Cardiac muscle cell (in vitro differentiated cells and primary cell): ENCODE results near the gene PRPF31. TPM values are rescaled to one million over a fixed set of nuclear protein-coding genes. Genes with fewer than 3 reads are reported as not detected.
"Not testable (repeated sequence)": the region's sequence is repeated elsewhere in the genome, so short reads cannot be mapped to it uniquely, and the experiment has no call there.

Experiments used
- DNase-seq, 2 donors: peaks; one replicate each; pipeline versions ENCODE4 v3.0.0 to v3.0.0-alpha.2; 2010 to 2017; ENCODE audit warnings: low read depth in 1 of 2, low spot score in 1 of 2
- H3K27ac ChIP-seq: fragments of 200-600 bp; sonication (generic); 2 replicates; pipeline ENCODE4 v1.5.1; 2016
- H3K27me3 ChIP-seq: fragments of 200-600 bp; sonication (generic); 2 replicates; pipeline ENCODE4 v1.6.0; 2016; ENCODE audit warnings: control low read depth
- H3K36me3 ChIP-seq: fragments of 200-600 bp; sonication (generic); 2 replicates; pipeline ENCODE4 v1.5.1; 2016; ENCODE audit warnings: control low read depth
- H3K4me1 ChIP-seq: fragments of 200-600 bp; sonication (generic); 2 replicates; pipeline ENCODE4 v1.8.1; 2017; ENCODE audit warnings: low read depth, mild to moderate bottlenecking, mixed run types
- H3K4me3 ChIP-seq: fragments of 200-600 bp; sonication (generic); 2 replicates; pipeline ENCODE4 v1.5.1; 2016; ENCODE audit warnings: mild to moderate bottlenecking
- H3K9me3 ChIP-seq: fragments of 200-600 bp; sonication (generic); 2 replicates; pipeline ENCODE4 v1.5.1; 2017; ENCODE audit warnings: low read depth, mild to moderate bottlenecking, control low read depth
- polyA plus RNA-seq: library from polyadenylated mRNA; unstranded; fragments of >200 nt; fragmentation: Nextera tagmentation; extraction: Ambion mirVana; gene quantifications from 2 replicates; pipeline ENCODE4 v1.2.1, GENCODE V29; 2016
- total RNA-seq: library from RNA; depleted of rRNA; stranded (reverse); fragments of >200 nt; gene quantifications from 2 replicates; pipeline ENCODE4 v1.2.3, GENCODE V29; 2016
- TF ChIP-seq, protein P1 (sequence below): IDR thresholded peaks from 2 replicates; pipeline ENCODE4 v1.5.1; 2012; ENCODE audit warnings: low read depth, mild to moderate bottlenecking, low read length

The PRPF31 gene
- total and polyA plus RNA-seq, 2 experiments from 2014 or later = 73.9 to 113 TPM

DNA sequence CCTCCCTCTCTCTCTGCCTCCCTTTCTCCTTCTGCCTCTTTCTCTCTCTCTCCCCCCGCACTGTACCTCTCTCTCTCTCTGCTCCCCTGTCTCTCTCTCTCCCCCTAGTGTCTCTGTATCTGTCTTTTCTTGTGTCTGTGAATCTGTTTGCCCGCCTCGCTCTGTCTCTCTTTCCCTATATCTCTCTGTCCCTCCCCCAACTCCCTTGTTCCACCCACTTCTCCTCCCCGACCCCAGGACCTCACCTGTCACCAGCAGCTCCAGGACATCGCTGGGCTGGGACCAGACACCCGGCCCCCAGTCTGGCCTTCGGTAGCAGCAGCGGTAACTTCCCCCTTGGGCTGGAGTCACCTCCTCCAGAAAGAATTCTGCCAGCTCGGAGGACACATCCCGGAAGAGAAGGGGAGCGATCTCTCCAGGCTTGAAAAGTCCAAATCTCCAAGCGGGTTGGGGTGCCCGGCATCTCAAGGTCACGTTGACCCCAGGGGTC lies 18.9 kb upstream of the PRPF31 start:
- H3K9me3 ChIP-seq = no peaks in the 10 kb centered on the region
- peak in 1 of 2 donors; percentile 60 for DNase-seq

DNA sequence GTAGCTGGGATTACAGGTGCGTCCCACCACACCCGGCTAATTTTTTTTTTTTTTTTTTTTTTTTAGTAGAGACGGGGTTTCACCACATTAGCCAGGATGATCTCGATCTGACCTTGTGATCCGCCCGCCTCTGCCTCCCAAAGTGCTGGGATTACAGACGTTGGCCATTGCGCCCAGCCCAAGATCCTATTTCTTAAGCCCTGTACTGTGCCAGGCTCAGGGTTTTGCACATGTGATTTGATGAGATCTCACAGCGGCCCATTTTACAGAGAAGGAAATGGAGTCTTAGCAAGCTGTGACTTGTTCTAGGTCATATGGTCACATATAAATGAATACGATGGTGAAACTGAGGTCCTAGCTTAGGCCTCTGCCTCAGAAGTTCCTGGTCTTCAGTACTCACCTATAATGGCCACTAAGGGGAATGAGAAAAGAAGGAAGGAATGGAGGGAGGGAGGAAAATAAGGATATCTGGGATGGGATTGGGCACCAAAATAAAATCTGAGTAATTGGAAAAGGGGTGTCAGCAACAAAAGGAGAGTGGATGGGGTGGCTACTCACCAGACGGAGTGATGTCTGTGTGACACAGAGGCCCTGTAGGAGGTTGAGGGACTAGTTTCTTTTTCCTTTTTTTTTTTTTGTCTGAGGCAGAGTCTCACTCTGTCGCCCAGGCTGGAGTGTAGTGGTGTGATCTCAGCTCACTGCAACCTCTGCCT lies 16.2 kb upstream of the PRPF31 start:
- Histone ChIP-seq H3K4me1 (no peaks in the 10 kb centered on the region), H3K4me3 (no peak overlapping the region), H3K9me3 (no peaks in the 10 kb centered on the region), H3K27ac (no peak overlapping the region), H3K27me3 (peaks cover 27% of the 10 kb centered on the region), H3K36me3 (no peaks in the 10 kb centered on the region)
- TF ChIP-seq, protein P1, sequence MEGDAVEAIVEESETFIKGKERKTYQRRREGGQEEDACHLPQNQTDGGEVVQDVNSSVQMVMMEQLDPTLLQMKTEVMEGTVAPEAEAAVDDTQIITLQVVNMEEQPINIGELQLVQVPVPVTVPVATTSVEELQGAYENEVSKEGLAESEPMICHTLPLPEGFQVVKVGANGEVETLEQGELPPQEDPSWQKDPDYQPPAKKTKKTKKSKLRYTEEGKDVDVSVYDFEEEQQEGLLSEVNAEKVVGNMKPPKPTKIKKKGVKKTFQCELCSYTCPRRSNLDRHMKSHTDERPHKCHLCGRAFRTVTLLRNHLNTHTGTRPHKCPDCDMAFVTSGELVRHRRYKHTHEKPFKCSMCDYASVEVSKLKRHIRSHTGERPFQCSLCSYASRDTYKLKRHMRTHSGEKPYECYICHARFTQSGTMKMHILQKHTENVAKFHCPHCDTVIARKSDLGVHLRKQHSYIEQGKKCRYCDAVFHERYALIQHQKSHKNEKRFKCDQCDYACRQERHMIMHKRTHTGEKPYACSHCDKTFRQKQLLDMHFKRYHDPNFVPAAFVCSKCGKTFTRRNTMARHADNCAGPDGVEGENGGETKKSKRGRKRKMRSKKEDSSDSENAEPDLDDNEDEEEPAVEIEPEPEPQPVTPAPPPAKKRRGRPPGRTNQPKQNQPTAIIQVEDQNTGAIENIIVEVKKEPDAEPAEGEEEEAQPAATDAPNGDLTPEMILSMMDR = no peak
- no peak for DNase-seq

More for the DNA sequence above, 18.9 kb upstream of the PRPF31 start:
- Histone ChIP-seq H3K4me1 (no peaks in the 10 kb centered on the region), H3K36me3 (no peaks in the 10 kb centered on the region), H3K4me3 (no peak overlapping the region), H3K27ac (no peak overlapping the region), H3K27me3 (peaks cover 29% of the 10 kb centered on the region)
- TF ChIP-seq, protein P1 = peak; percentile 41

DNA sequence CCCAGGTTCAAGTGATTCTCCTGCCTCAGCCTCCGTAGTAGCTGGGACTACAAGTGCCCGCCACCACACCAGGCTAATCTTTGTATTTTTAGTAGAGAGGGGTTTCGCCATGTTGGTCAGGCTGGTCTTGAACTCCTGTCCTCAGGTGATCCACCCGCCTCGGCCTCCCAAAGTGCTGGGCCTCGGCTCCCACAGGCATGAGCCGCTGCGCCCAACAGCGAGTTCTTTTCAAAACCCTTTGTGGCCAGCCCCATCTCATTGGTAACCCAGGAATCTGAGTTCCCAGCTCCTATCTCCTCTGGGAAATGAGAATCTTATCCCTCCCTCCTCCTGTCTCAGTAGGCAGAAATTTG lies 15.7 kb upstream of the PRPF31 start:
- Histone ChIP-seq H3K27ac (peak overlapping the region; percentile 48), H3K27me3 (peaks cover 22% of the 10 kb centered on the region)
- H3K4me3 ChIP-seq, H3K4me1 ChIP-seq, H3K36me3 ChIP-seq, DNase-seq, H3K9me3 ChIP-seq: not testable (repeated sequence)

DNA sequence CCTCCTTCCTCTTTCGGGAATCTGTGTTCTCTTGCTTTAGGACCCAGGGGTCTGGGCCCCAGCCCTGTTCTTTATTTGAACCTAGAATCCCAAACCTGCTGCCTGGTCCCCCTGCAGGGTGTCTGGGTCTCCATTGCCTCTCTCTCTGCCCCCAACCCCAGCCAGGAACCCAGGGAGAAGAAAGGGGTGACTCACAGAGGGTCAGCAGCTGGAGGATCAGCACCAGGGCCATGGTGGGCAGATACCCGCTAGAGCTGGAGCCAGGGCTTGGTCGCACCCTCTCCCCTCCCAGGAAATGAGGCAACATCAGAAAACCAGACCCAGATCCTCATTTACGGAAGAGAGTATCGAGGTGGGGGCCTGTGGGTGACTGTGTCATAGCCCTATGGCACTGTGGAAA lies 15.0 kb upstream of the PRPF31 start, which contains the start of gene OSCAR:
Gene OSCAR (minus strand): TSS at position 243 of the 400 bp plus-strand sequence. CDS start 11 bp downstream, at position 232.
- Histone ChIP-seq H3K36me3 (no peaks in the 10 kb centered on the region), H3K27ac (peak within 1 kb of the TSS; percentile 48), H3K9me3 (no peaks in the 10 kb centered on the region), H3K27me3 (peaks cover 15% of the 10 kb centered on the region), H3K4me1 (no peaks in the 10 kb centered on the region), H3K4me3 (no peak within 1 kb of the TSS)
- TF ChIP-seq, protein P1 = no peak
- peak in 1 of 2 donors; percentile 10 for DNase-seq

DNA sequence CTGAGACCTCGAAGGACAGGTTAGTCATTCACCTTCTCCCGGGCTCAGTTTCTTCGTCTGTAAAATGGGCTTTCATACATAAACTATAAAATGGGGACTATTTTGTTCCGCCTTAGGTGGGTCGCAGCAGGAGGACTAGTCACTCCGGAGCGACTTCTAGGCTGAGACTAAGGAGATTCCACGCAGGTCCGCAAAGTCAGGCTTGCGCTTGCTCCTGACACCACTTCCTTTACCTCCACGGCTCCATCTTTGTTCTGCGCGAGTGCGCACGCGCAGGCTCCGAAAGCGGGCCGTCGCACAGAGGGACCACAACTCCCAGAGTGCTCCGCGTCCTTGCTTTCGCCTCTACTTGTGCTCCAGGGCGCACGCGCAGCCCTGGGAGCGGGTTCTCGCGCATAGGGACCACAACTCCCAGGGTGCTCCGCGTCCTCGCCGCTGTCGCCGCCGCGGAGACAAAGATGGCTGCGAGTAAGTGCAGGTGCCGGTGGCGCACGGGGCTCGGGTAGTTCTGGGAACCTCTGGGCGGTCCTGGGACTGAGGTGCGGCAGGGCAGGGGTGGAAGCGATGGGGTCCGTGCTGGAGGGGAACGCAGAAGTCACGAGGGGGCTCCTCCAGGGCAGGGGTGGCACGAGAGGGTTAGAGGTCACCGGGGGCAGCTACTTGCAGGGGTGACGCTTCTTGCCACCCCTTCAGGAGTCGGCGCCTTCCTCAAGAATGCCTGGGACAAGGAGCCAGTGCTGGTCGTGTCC lies 13.0 kb upstream of the PRPF31 start, which contains the start of gene NDUFA3:
Gene NDUFA3 (plus strand): TSS at position 435 of the 749 bp plus-strand sequence. CDS start 24 bp downstream, at position 459.
- Histone ChIP-seq H3K36me3 (peaks cover 7% of the 10 kb centered on the region), H3K4me3 (peak within 1 kb of the TSS; percentile 71), H3K27me3 (no peaks in the 10 kb centered on the region), H3K27ac (no peak within 1 kb of the TSS), H3K4me1 (no peaks in the 10 kb centered on the region), H3K9me3 (no peaks in the 10 kb centered on the region)
- peak; percentile 99 for DNase-seq
- TF ChIP-seq, protein P1 = no peak
